Measurements from ENCODE around the gene PTCD2. TPM values are rescaled to one million over a fixed set of nuclear protein-coding genes. Genes with fewer than 3 reads are reported as not detected.
"Not testable (repeated sequence)": the region's sequence is repeated elsewhere in the genome, so short reads cannot be mapped to it uniquely, and the experiment has no call there.

PTCD2 gene
- total and polyA plus RNA-seq, 2 of the 8 experiments (the other 6 are each of a cell fraction or from before 2014, with no cell fraction given) = 7.3 to 15.4 TPM

GRCh38 chr5:72404771-72405170 lies 84.6 kb downstream of the PTCD2 start:
- H3K27ac ChIP-seq (ENCODE audit: low read depth, low read length); H2BK15ac ChIP-seq (ENCODE audit: low read length); H3K23ac ChIP-seq (ENCODE audit: insufficient read length); H4K91ac ChIP-seq (replicated peaks; ENCODE audit: insufficient read length, low read length); H4K20me1 ChIP-seq (replicated peaks in 1 of 2; ENCODE audit: control insufficient read depth in 1 of 2, insufficient read depth in 2 of 2, low read length in 2 of 2); H3K23me2 ChIP-seq (ENCODE audit: low read depth, low read length); H4K5ac ChIP-seq (ENCODE audit: insufficient read length, low read depth, low read length); H3K4me3 ChIP-seq (ENCODE audit: extremely low read depth in 1 of 4, insufficient read depth in 2 of 4, low read depth in 3 of 4, low read length in 4 of 4); FAIRE-seq; H3K14ac ChIP-seq (ENCODE audit: insufficient read length); H3K4me1 ChIP-seq (replicated peaks in 1 of 4; ENCODE audit: control insufficient read depth in 3 of 4, insufficient read depth in 4 of 4, low read length in 3 of 4); H2BK20ac ChIP-seq (ENCODE audit: low read length); H3K36me3 ChIP-seq (ENCODE audit: control insufficient read depth in 2 of 4, insufficient read depth in 4 of 4, low read length in 3 of 4); H2BK12ac ChIP-seq (ENCODE audit: low read depth, low read length); H2BK120ac ChIP-seq (replicated peaks; ENCODE audit: low read depth, low read length); H2BK5ac ChIP-seq (ENCODE audit: low read depth, low read length); H3K4me2 ChIP-seq (ENCODE audit: insufficient read depth in 1 of 2, low read depth in 2 of 2, low read length in 2 of 2); H3K79me2 ChIP-seq (ENCODE audit: control insufficient read depth in 1 of 2, insufficient read depth in 2 of 2, low read length in 2 of 2); H3K18ac ChIP-seq (ENCODE audit: extremely low read depth, low read length); POLR2A ChIA-PET (ENCODE audit: partially characterized antibody); H4K8ac ChIP-seq (ENCODE audit: extremely low read depth, insufficient read depth, low read length); H2AK5ac ChIP-seq (ENCODE audit: low read depth, low read length); H3K9ac ChIP-seq (replicated peaks in 1 of 4; ENCODE audit: extremely low read depth in 1 of 4, low read depth in 3 of 4, low read length in 3 of 4); H3K4ac ChIP-seq (replicated peaks; ENCODE audit: insufficient read length, low read depth, low read length); H2AFZ ChIP-seq (ENCODE audit: low read length); H3K27me3 ChIP-seq (replicated peaks in 1 of 4; ENCODE audit: control insufficient read depth in 3 of 4, extremely low read depth in 1 of 4, insufficient read depth in 3 of 4, low read length in 3 of 4); H3K9me3 ChIP-seq (ENCODE audit: insufficient read depth in 2 of 2, low read depth in 1 of 2, low read length in 1 of 2); DNase-seq (ENCODE audit: low read depth in 1 of 2, low spot score in 2 of 2); H3K79me1 ChIP-seq (ENCODE audit: low read depth, low read length); H3K56ac ChIP-seq (replicated peaks; ENCODE audit: insufficient read length, low read depth, low read length): not testable (repeated sequence)
- WGBS, 2 experiments (ENCODE audit: extremely low coverage in 1 of 2, insufficient coverage in 1 of 2, insufficient read length in 1 of 2, insufficient replicate concordance in 2 of 2, low coverage in 1 of 2, low lambda C conversion rate in 2 of 2, missing lambda C conversion rate in 1 of 2) = 95% methylated on average over 3 of the region's 3 CpGs; no CpG with 5 or more reads in 1 of the 2 experiments
- CTCF ChIA-PET (ENCODE audit: partially characterized antibody) = interaction anchor here (0.7 to 6.4 kb wide), 11 partner anchors 9 to 119 kb away, joined by 3 to 68 read pairs (median 6); no protein-coding TSS in a partner anchor

Measured in H1 (cell line).